Activated CD4-positive, CD25-positive, alpha-beta regulatory T cell treated with anti-CD3 and anti-CD28 coated beads, Interleukin-2, amount 50 U/mL, for 24 hours (primary cell): Measurements from ENCODE around the gene INHBA.

Experiments
- ATAC-seq, 2 donors: fragments of 150-1000 bp; cut with Tn5 transposase; one replicate each; pipeline ENCODE4 v1.10.0; 2021; ENCODE audit warnings: mild to moderate bottlenecking in 1 of 2, moderate library complexity in 1 of 2

Gene INHBA

GRCh38 chr7:41685684-41686083, 17.2 kb downstream of the INHBA start:
- no peak for ATAC-seq

GRCh38 chr7:41682422-41682821, 20.5 kb downstream of the INHBA start:
- ATAC-seq = no peak

DNA sequence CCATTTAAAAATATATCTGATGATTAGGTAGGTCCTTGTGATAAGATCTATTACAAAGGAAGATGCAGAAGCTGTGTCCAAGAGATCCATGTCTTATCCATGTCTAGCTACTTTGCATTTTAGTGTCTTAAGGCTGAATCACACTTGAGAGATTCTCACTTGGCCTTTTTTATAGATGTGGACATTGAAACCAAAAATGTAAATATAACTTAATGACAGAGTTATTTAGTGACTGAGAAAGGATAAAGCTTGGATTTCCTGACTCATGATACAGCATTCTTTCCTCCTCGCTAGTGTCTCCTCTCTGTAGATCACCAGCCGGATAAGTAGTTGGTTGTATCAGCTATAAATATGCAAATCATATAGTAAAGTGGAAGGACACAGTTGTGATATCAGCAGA, 23.3 kb downstream of the INHBA start:
- no peak for ATAC-seq

DNA sequence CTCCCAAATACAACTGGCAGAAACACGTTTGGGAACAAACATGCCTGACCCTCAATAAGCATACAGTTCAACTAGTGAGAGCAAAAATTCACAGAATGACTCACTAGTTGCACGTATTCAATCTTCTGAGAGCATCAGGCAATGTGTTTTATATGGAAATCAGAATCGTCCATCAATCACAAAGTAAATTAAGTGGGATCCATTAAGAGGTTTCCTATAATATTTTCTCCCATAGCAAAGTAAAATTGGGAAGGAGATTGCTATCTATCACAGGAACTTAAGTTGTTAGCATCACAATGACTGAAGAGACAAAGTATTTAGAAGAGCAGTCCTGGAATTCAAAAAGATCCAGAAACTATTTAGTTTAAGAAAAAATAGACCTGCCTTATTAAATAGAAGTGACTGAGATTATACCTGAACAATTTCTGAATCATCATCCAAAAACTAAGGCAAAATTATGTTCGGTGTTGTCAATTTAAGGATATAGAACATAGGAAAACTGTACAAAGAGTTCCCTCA, 28.3 kb downstream of the INHBA start:
- ATAC-seq = no peak

- ATAC-seq = no peak
These were observed 41.3 kb downstream of the INHBA start for GRCh38 chr7:41661596-41661995.

DNA sequence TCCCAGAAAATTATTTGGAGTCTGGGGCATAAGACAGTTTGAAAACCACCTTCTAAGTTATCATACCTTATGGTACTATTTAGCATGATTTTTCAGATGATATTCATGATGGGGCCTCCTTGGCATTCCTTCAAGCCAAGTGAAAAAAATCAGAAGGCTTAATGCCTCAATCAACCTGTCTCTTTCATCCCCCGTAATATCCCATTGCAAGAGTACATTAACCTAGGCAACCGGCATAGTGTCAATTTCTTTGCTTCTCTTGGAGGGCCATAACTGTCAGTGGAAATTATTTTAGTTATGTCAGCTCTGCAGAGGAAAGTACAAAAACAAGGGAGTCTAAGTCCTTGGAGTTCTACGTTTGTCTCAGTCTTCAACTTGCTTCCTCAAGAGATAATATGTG, 43.4 kb downstream of the INHBA start:
- no peak for ATAC-seq

DNA sequence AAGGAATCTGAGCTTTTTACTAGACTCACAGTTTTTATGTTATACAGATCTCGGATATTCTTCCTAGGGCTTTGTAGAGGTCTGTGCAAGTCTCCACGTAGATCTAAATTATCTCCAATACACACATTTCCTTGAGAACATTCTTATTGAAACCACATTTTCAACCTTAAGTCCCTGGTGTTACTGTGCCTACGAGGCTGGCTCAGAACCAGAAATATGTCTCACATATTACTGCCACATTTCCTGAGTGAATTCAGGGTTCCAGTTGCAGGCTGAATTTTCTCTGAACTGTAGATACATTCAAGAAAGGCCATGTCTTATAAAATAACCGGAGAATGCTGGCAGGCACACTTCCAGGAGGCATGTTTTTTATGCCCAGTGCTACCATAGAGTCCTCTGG, 46.5 kb downstream of the INHBA start:
- no peak for ATAC-seq

- no peak for ATAC-seq
These were observed 47.5 kb downstream of the INHBA start for GRCh38 chr7:41655426-41655825.

GRCh38 chr7:41652267-41652666, 50.6 kb downstream of the INHBA start:
- no peak for ATAC-seq

DNA sequence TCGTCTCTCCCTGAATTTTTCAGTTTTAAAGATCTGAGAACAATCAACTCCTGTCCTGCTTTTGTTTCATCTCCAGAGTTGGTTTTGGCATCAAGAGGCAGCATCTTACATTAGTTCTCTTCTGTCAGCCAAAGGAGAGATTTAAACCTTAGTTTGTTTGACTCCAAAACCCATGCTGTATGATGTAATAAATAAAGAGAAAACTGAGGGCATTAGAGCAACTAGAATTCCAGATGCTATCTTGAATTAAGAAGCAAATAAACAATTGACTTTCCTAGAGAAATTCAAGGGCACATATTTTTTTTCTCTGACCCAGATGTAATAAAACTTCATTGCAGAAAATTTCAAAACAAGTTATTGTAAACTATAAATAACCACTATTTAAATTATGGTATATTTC, 54.4 kb downstream of the INHBA start:
- ATAC-seq = no peak

DNA sequence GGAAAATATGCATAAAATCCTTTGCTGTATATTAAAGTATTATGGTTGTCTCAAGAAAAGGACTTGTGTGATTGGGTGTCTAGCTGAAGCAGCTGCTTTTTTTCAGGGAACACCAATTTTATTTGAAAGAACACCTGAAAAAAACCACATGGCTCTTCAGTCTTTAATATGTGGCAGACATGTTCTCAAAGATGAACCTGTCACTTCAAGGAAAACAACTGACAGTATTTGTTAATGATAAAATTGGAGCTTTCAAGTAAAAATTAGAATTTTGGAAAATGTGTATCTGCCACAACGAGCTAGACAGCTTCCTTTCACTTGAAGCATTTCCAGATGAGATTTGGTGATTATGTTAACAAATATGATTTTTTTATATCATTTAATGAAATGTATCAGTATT, 59.3 kb downstream of the INHBA start:
- ATAC-seq = no peak

- no peak for ATAC-seq
These were observed 61.2 kb downstream of the INHBA start for GRCh38 chr7:41641665-41642014.

GRCh38 chr7:41641011-41641664, 61.8 kb downstream of the INHBA start:
- ATAC-seq = no peak

DNA sequence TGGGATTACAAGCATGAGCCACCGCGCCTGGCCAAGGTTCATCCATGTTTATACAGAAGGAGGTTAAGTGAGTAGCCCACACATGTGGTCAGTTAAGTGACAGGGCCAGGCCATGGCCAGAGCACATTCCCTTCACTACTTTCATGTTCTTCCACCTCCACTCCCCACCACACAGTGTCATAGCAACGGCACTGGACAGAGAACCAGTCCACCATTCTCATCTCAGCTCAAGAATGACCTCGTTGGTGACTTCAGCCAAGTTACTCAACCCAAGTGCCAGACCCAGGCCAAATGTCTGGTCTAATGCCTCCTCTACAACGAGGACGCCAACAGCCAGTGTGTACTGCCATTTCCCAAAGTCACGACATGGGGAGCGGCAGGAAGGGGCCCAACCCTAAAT, 62.4 kb downstream of the INHBA start:
- no peak for ATAC-seq

DNA sequence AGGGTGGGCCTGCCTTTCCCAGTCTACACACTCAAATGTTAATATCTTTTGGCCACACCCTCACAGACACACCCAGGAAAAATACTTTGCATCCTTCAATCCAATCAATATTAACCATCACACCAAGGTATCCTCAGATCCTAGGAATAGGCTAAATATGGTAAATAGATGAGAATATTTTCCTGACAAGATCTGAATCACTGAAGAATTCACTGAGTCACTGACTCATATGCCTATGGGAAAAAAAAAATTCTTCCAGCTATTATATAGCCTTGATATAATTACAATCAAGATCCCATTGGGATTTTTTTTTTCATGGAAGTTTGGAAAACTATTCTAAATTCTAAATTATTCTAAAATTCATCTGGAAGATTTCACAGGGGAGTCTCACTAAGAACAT, 65.8 kb downstream of the INHBA start:
- ATAC-seq = no peak
